IPS-NIHi7 (cell line): ENCODE results near the gene HEATR1.
"Not testable (repeated sequence)": the region's sequence is repeated elsewhere in the genome, so short reads cannot be mapped to it uniquely, and the experiment has no call there.

Source experiments
- DNase-seq: peaks from one replicate; pipeline ENCODE4 v3.0.0; 2012; ENCODE audit warnings: mixed read lengths; ENCODE audit errors: extremely low spot score

The HEATR1 gene

GRCh38 chr1:236509647-236510401, 94.5 kb downstream of the HEATR1 start:
- peak; percentile 24 for DNase-seq

GRCh38 chr1:236509203-236509602, 95.1 kb downstream of the HEATR1 start:
- DNase-seq = no peak

- DNase-seq = no peak
Observed at GRCh38 chr1:236508593-236509027, 95.7 kb downstream of the HEATR1 start.

GRCh38 chr1:236507022-236507700, 97.2 kb downstream of the HEATR1 start:
- no peak for DNase-seq

DNA sequence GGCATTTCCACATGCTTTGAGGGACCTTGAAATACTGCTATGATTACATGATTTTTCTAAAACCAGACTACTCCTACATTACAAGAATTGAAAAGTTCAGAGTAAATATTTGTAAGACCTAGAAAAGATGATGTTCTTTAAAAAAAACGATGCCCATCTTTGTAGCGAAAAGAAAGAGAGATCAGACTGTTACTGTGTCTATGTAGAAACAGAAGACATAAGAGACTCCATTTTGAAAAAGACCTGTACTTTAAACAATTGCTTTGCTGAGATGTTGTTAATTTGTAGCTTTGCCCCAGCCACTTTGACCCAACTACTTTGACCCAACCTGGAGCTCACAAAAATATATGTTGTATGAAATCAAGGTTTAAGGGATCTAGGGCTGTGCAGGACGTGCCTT, 100.0 kb downstream of the HEATR1 start:
- not testable (repeated sequence) for DNase-seq

GRCh38 chr1:236502972-236503639, 101.2 kb downstream of the HEATR1 start:
- peak; percentile 76 for DNase-seq

DNA sequence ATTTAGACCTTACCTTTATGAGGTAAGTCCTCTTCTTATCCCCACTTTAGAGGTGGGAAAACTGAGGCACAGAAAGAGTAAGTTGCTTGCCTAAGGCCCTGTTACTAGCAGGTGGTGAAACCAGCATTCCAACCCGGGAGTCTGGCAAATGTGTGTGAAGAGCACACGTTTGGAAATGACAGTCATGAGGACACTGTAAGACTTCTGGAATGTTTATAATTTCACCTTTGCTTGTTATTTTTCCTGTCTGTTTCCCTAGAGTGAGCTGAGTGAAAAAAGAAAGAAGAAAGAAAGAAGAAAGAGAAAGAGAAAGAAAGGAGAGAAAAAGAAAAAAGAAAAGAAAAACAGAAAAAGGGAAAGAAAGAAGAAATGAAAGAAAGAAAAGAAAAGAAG, 101.7 kb downstream of the HEATR1 start:
- DNase-seq = no peak

DNA sequence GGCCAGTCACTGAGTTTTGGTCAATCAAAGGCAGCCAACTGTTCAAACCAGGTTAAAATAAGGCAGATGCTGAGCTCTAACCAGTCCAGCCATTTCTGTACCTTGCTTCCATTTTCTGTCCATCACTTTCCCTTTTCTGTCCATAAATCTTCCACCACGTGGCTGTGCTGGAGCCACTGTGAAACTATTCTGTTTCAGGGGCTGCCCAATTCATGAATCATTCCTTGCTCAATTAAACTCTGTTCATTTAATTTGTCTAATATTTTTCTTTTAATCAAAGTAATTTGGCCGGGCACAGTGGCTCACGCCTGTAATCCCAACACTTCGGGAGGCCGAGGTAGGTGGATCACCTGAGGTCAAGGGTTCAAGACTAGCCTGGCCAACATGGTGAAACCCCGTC, 103.2 kb downstream of the HEATR1 start:
- DNase-seq = no peak
